Lower leg skin (tissue), 4 donors: Measurements from ENCODE around the gene TAF11. TPM values are rescaled to one million over a fixed set of nuclear protein-coding genes. Genes with fewer than 3 reads are reported as not detected.

ENCODE experiments used
- DNase-seq, 2 donors: peaks; one replicate each; pipeline ENCODE4 v3.0.0-alpha.2; 2019; ENCODE audit warnings: low spot score in 2 of 2
- H3K4me3 ChIP-seq: fragments of 200-600 bp; sonication (generic); 2 replicates; pipeline ENCODE4 v1.5.1; 2017; ENCODE audit warnings: mild to moderate bottlenecking, low read depth; ENCODE audit not compliant: poor library complexity, severe bottlenecking
- CTCF ChIP-seq, 3 donors: fragments of 450-650 bp; IDR thresholded peaks; one replicate each; pipeline ENCODE4 v1.5.1; 2016; ENCODE audit warnings: antibody characterized with exemption in 3 of 3, mild to moderate bottlenecking in 3 of 3, moderate library complexity in 2 of 3
- POLR2A ChIP-seq, 2 donors: fragments of 450-650 bp; IDR thresholded peaks; one replicate each; pipeline ENCODE4 v1.6.1; 2016 to 2017; ENCODE audit warnings: antibody characterized with exemption in 2 of 2, mild to moderate bottlenecking in 1 of 2, moderate library complexity in 1 of 2
- WGBS, 2 donors: methylation state at CpG; one replicate each; pipeline ENCODE4 v1.1.5; 2018; 5-methylcytosine and 5-hydroxymethylcytosine counted together
- intact Hi-C: fragments of 100-400 bp; cut with DNase I; formaldehyde crosslinking; loops from one replicate; pipeline ENCODE4 v1.15.0; 2023; ENCODE audit warnings: low total_unique reads
- total RNA-seq, 4 donors: library from RNA; depleted of rRNA; stranded (reverse); fragments of >200 nt; gene quantifications; one replicate each; pipeline ENCODE4 v1.1.0, GENCODE V29; 2016

The TAF11 gene
- total RNA-seq, 4 donors from 2014 or later: 14.5 to 23.1 (median 18.1) TPM

DNA sequence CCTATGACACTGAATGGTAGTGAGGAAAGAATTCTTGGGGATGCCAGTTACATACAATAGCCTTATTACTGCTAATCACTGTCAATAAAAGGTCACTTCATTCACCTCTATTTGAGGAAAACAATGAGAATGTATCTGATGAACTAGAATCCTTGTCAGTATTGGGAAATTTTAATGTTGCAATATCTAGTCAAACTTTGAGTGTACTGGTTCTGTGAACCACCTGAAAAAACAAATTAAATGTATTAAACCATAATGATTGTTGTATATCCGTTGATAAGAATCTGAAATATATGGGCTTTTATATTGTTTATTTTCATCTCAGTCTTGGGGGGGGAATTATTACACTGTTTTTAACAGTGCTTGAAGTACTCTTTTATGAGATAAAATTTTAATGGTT lies 10.6 kb downstream of the TAF11 start:
- TF ChIP-seq POLR2A (IDR thresholded peaks at IDR 0.05) (no peak), CTCF (IDR thresholded peaks at IDR 0.05) (no peak)
- WGBS, 2 donors: 88 to 90% methylated on average over 1 of the region's 1 CpG
- intact Hi-C loops: no loop called here
- no peak overlapping the region for H3K4me3 ChIP-seq
- DNase-seq: no peak

- WGBS, 2 donors: 91 to 93% methylated on average over 3 of the region's 3 CpGs
- DNase-seq: no peak
- H3K4me3 ChIP-seq: no peak overlapping the region
- no peak for TF ChIP-seq CTCF (IDR thresholded peaks at IDR 0.05)
- no peak for TF ChIP-seq POLR2A (IDR thresholded peaks at IDR 0.05)
- intact Hi-C loops: no loop called here
Measured at GRCh38 chr6:34876472-34876871, 11.4 kb downstream of the TAF11 start.

DNA sequence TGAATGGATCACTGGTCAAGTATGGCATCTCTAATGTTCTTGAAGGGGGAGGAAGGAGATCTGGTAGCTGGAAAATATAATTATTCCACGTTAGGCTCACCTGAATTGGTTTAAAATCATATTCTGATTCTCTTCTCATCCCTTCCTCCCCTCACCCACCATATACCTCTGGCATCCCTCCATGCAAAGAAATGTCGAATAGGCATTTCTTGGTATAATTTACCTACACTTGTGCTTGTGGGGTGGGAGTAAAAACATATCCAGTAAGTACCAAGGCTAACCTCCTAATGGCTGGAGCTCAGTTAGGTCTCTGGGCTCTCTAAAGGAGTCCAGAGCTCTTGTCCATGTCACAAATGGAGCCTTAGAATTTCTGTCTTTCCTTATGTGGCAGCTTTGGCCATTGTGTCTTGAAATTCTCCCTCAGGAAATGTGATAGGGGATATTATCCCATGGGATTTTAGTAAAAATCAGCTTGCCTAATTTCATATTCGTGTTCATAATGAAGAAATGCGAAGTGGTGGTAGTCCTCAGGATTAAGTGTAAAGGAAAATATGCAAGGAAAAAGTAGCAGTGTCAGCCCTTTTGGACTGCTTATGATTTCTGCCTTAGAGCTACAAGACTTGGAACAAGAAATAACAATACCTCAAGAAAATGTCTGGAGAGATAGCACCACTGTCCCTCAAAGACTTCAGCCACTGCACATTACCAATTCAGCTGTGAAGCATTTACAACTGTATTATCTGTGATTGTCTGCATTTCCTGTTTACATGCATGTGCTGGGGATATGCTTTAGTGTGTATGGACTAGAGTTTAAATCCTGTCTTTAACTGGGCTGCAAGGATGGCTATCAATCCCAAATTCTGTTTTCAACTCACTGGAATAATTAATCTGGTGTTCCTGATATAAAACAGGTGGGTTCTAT lies 12.3 kb downstream of the TAF11 start:
- no peak for TF ChIP-seq POLR2A (IDR thresholded peaks at IDR 0.05)
- TF ChIP-seq CTCF (IDR thresholded peaks at IDR 0.05): no peak
- H3K4me3 ChIP-seq: no peak overlapping the region
- intact Hi-C loops: no loop called here
- WGBS, 2 donors: 92 to 93% methylated on average over 4 of the region's 4 CpGs
- DNase-seq: no peak

GRCh38 chr6:34872332-34872731 lies 15.5 kb downstream of the TAF11 start:
- WGBS, 2 donors: 58 to 92% methylated on average over 1 of the region's 1 CpG
- TF ChIP-seq POLR2A (IDR thresholded peaks at IDR 0.05): no peak
- TF ChIP-seq CTCF (IDR thresholded peaks at IDR 0.05): no peak
- intact Hi-C loops: no loop called here
- H3K4me3 ChIP-seq: no peak overlapping the region
- DNase-seq: no peak

- intact Hi-C loops: no loop called here
- no peak for DNase-seq
- WGBS, 2 donors: 85 to 89% methylated on average over 4 of the region's 4 CpGs
- no peak for TF ChIP-seq CTCF (IDR thresholded peaks at IDR 0.05)
- H3K4me3 ChIP-seq: no peak overlapping the region
Measured at GRCh38 chr6:34871853-34872252, 16.0 kb downstream of the TAF11 start.
